HepG2 (cell line): ENCODE measurements around the gene SECTM1. TPM values are rescaled to one million over a fixed set of nuclear protein-coding genes. Genes with fewer than 3 reads are reported as not detected.

ENCODE experiments used
- ATAC-seq: fragments of 200-7000 bp; cut with Tn5 transposase; 3 replicates; pipeline ENCODE4 v1.9.1; 2020; ENCODE audit warnings: mild to moderate bottlenecking, moderate library complexity
- BruUV-seq: library from RNA; stranded (reverse); fragments of 400-500 nt; replicated peaks from 2 replicates; lab custom pipeline; 2021; lab: Mats Ljungman, UMichigan
- CTCF ChIA-PET: fragments of 300-600 bp; formaldehyde crosslinking; extraction: SDS; loops from one replicate; lab custom pipeline; 2021; ENCODE audit warnings: low total read pairs, inconsistent platforms, low intra/inter-chr PET ratio; lab: Yijun Ruan, JAX
- POLR2A ChIA-PET: fragments of 350-600 bp; sonication (Branson Sonifier 250); formaldehyde crosslinking; loops from one replicate; lab custom pipeline; 2020; ENCODE audit warnings: antibody characterized with exemption, inconsistent platforms; lab: Yijun Ruan, JAX
- DNase-seq: peaks from one replicate; pipeline ENCODE4 v3.0.0-alpha.2; 2015; ENCODE audit warnings: low spot score
- FAIRE-seq: peaks from 3 replicates; lab custom pipeline; 2011; peaks lifted over from hg19 to GRCh38; lab: Jason Lieb, UNC
- H2AFZ ChIP-seq: one replicate; pipeline ENCODE4 v1.6.1; 2011; ENCODE audit warnings: low read length, inconsistent platforms
- H3K27ac ChIP-seq: fragments of 300-600 bp; 3 replicates; pipeline ENCODE4 v1.8.0; 2011; ENCODE audit warnings: mixed run types, mild to moderate bottlenecking, mixed read lengths, low read length, inconsistent platforms; ENCODE audit not compliant: insufficient read depth; ENCODE audit errors: extremely low read length
- H3K27me3 ChIP-seq, 2 experiments: fragments of 200-600 bp in 1 of 2; 2 replicates in 1 of 2; 3 replicates in 1 of 2; pipeline versions ENCODE4 v1.6.0 to v1.8.0; 2011; ENCODE audit warnings: low read length in 2 of 2, mild to moderate bottlenecking in 2 of 2, moderate library complexity in 2 of 2, inconsistent platforms in 1 of 2; ENCODE audit not compliant: insufficient read depth in 2 of 2, control insufficient read depth in 1 of 2
- H3K36me3 ChIP-seq, 2 experiments: fragments of 200-600 bp in 1 of 2; replicated peaks in 1 of 2; 2 replicates in 1 of 2; 3 replicates in 1 of 2; pipeline versions ENCODE4 v1.5.1 to v1.8.0; 2011; ENCODE audit warnings: low read length in 2 of 2, inconsistent platforms in 1 of 2; ENCODE audit not compliant: insufficient read depth in 2 of 2, control insufficient read depth in 1 of 2
- H3K4me1 ChIP-seq: 2 replicates; pipeline ENCODE4 v1.5.1; 2012; ENCODE audit warnings: low read length, inconsistent platforms; ENCODE audit not compliant: insufficient read depth
- H3K4me2 ChIP-seq: 2 replicates; pipeline ENCODE4 v1.6.0; 2011; ENCODE audit warnings: low read depth, low read length, inconsistent platforms
- H3K4me3 ChIP-seq, 3 experiments: fragments of 200-600 bp in 1 of 3; sonication (generic), shearing (Covaris generic) in 1 of 3; replicated peaks in 1 of 3; 2 replicates each; pipeline ENCODE4 v1.5.1; 2011 to 2016; ENCODE audit warnings: low read length in 3 of 3, inconsistent platforms in 2 of 3, low read depth in 2 of 3, mild to moderate bottlenecking in 2 of 3, control low read depth in 1 of 3, mixed read lengths in 1 of 3; ENCODE audit not compliant: insufficient read depth in 1 of 3
- H3K79me2 ChIP-seq: one replicate; pipeline ENCODE4 v1.6.1; 2011; ENCODE audit warnings: low read length, inconsistent platforms; ENCODE audit not compliant: insufficient read depth
- H3K9ac ChIP-seq: 2 replicates; pipeline ENCODE4 v1.6.0; 2011; ENCODE audit warnings: mild to moderate bottlenecking, low read depth, low read length, inconsistent platforms; ENCODE audit not compliant: insufficient read depth
- H3K9me3 ChIP-seq: 2 replicates; pipeline ENCODE4 v1.5.1; 2012; ENCODE audit warnings: mild to moderate bottlenecking, low read length
- H4K20me1 ChIP-seq: 2 replicates; pipeline ENCODE4 v1.6.0; 2011; ENCODE audit warnings: inconsistent platforms, mild to moderate bottlenecking, low read length, moderate library complexity; ENCODE audit not compliant: insufficient read depth
- ATF5 ChIP-seq: sonication (generic); formaldehyde crosslinking; IDR thresholded peaks from 2 replicates; pipeline ENCODE4 v1.4.0; 2020; ENCODE audit warnings: mild to moderate bottlenecking, low read depth, missing genetic modification reagents
- HNRNPK ChIP-seq: fragments of 200-400 bp; formaldehyde crosslinking; IDR thresholded peaks from 2 replicates; pipeline ENCODE4 v1.6.1; 2018; ENCODE audit warnings: low read length, low read depth, moderate library complexity, mild to moderate bottlenecking; ENCODE audit not compliant: poor library complexity, severe bottlenecking
- ISL2 ChIP-seq: sonication (generic); formaldehyde crosslinking; IDR thresholded peaks from 2 replicates; pipeline ENCODE4 v1.5.0; 2020; ENCODE audit warnings: missing genetic modification reagents
- KLF6 ChIP-seq: IDR thresholded peaks from 2 replicates; pipeline ENCODE4 v1.8.0; 2016; ENCODE audit warnings: missing biosample characterization, missing genetic modification reagents
- MAFF ChIP-seq: IDR thresholded peaks from 2 replicates; pipeline ENCODE4 v1.6.1; 2011; ENCODE audit warnings: low read depth, low read length, improper control_type of control experiment
- MAFK ChIP-seq, 2 experiments: IDR thresholded peaks in 1 of 2; conservative IDR thresholded peaks in 1 of 2; 2 replicates each; pipeline ENCODE4 v1.6.1; 2011; ENCODE audit warnings: improper control_type of control experiment in 2 of 2, low read length in 2 of 2
- MAZ ChIP-seq, 2 experiments: sonication (generic) in 1 of 2; formaldehyde crosslinking in 1 of 2; IDR thresholded peaks; 2 replicates each; pipeline versions ENCODE4 v1.5.0 to v1.6.1; 2012 to 2020; ENCODE audit warnings: low read depth in 2 of 2, mild to moderate bottlenecking in 2 of 2, borderline replicate concordance in 1 of 2, improper control_type of control experiment in 1 of 2, low read length in 1 of 2, missing genetic modification reagents in 1 of 2, moderate library complexity in 1 of 2
- MEF2D ChIP-seq: sonication (generic); formaldehyde crosslinking; IDR thresholded peaks from 2 replicates; pipeline ENCODE4 v1.5.1; 2020; ENCODE audit warnings: mild to moderate bottlenecking, missing genetic modification reagents
- NFKB2 ChIP-seq: sonication (generic); formaldehyde crosslinking; IDR thresholded peaks from 2 replicates; pipeline ENCODE4 v1.4.0; 2020; ENCODE audit warnings: missing genetic modification reagents, borderline replicate concordance
- NR2F6 ChIP-seq, 2 experiments: IDR thresholded peaks; 2 replicates each; pipeline ENCODE4 v1.6.1; 2016; ENCODE audit warnings: antibody characterized with exemption in 1 of 2, mild to moderate bottlenecking in 1 of 2
- PAX8 ChIP-seq: sonication (generic); formaldehyde crosslinking; IDR thresholded peaks from 2 replicates; pipeline ENCODE4 v1.8.0; 2022; ENCODE audit warnings: mild to moderate bottlenecking, missing genetic modification reagents, borderline replicate concordance
- PCBP1 ChIP-seq: fragments of 200-400 bp; formaldehyde crosslinking; IDR thresholded peaks from 2 replicates; pipeline ENCODE4 v1.6.1; 2017; ENCODE audit warnings: mild to moderate bottlenecking, low read depth, low read length, borderline replicate concordance
- PHF5A ChIP-seq: IDR thresholded peaks from one replicate; pipeline ENCODE4 v1.6.1; 2018; ENCODE audit warnings: low read depth, missing genetic modification reagents; ENCODE audit not compliant: unreplicated experiment
- ZFX ChIP-seq: sonication (generic); formaldehyde crosslinking; IDR thresholded peaks from 2 replicates; pipeline ENCODE4 v1.4.0; 2020; ENCODE audit warnings: mild to moderate bottlenecking, low read depth, missing genetic modification reagents, moderate library complexity
- ZNF235 ChIP-seq: sonication (generic); formaldehyde crosslinking; IDR thresholded peaks from 2 replicates; pipeline ENCODE4 v1.8.1; 2023; ENCODE audit warnings: mild to moderate bottlenecking, missing genetic modification reagents, borderline replicate concordance
- ZNF317 ChIP-seq: sonication (generic); formaldehyde crosslinking; IDR thresholded peaks from 2 replicates; pipeline ENCODE4 v1.5.0; 2020; ENCODE audit warnings: mild to moderate bottlenecking, missing genetic modification reagents
- ZNF776 ChIP-seq: sonication (generic); formaldehyde crosslinking; IDR thresholded peaks from 2 replicates; pipeline ENCODE4 v1.4.0; 2020; ENCODE audit warnings: mild to moderate bottlenecking, missing genetic modification reagents
- WGBS: methylation state at CpG from one replicate; pipeline ENCODE4 v1.1.6; 2017; ENCODE audit warnings: low lambda C conversion rate; 5-methylcytosine and 5-hydroxymethylcytosine counted together
- in situ Hi-C: cut with HindIII; loops from 2 replicates; pipeline ENCODE4 v1.10.0; 2017; ENCODE audit warnings: low pct_unique_long_range_greater_than_20kb; ENCODE audit not compliant: extremely low pct_ligation_motif_present
- intact Hi-C: fragments of 100-400 bp; cut with micrococcal nuclease; formaldehyde crosslinking; loops from one replicate; pipeline ENCODE4 v1.10.0; 2022; ENCODE audit not compliant: unreplicated experiment
- polyA plus RNA-seq, 8 experiments: library from polyadenylated mRNA; depleted of rRNA in 3 of 8; stranded (reverse) in 7 of 8; unstranded in 1 of 8; fragments of >200 nt; fragmentation: Illumina TruSeq in 4 of 8; extraction: Trizol in 4 of 8; gene quantifications; 2 replicates each; pipeline versions ENCODE4 v1.2.1 to v1.2.3, GENCODE V29; 2011 to 2016; ENCODE audit warnings: low read depth in 4 of 8, missing spikeins in 1 of 8, mixed read lengths in 1 of 8; ENCODE audit not compliant: insufficient read depth in 1 of 8
- total RNA-seq, 5 experiments: library from RNA; depleted of rRNA; stranded (reverse); fragments of >200 nt; fragmentation: Illumina TruSeq; extraction: Trizol; gene quantifications; 2 replicates each; pipeline ENCODE4 v1.2.3, GENCODE V29; 2016; ENCODE audit warnings: low read depth in 1 of 5
- TF ChIP-seq, protein P1 (sequence below): sonication (generic); formaldehyde crosslinking; IDR thresholded peaks from 2 replicates; pipeline ENCODE4 v1.5.0; 2020; ENCODE audit warnings: missing genetic modification reagents

The SECTM1 gene
- total and polyA plus RNA-seq, 2 of the 13 experiments (the other 11 are each of a cell fraction or from before 2014, with no cell fraction given): 3.5 to 5.3 TPM

DNA sequence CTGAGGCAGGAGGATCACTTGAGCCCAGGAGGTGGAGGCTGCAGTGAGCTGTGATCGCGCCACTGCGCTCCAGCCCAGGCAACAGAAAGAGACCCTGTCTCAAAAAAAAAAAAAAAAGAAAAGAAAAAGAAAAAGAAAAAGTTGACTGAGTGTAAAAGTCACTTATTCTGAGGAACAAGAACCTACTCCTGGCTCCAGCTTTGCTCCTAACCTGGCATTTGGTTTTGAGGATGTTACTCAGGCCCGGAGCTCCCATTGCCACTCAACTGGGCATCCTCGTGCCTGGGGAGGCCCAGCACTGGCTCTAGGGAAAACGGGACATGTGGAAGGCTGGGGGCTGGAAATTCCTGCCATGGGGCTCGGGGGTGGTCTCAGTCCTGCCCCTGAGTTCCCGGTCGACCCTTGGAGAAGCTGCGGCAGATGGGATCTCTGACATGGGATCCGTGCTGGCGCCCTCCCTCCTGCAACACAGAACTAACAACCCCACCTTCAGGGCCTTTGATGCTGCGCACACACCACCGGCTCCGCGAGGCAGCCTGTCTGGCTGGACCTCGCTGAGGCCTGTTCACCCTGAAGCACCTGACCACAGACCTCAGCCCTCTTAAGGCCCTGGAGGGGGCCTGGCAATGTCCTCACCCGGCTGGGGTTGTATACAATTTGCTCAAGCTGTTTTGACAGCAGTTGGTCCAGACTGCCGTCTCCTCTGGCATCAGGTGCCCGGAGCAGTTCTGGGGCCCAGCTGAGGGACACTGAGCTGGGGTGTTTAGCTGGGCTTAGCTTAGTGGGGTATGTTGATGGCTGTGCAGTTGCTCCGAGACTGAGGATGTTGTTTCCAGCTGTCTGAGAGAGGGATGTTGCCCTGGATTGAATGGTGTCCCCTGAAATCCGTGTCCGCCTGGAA, 28.5 kb downstream of the SECTM1 start (continued):
- TF ChIP-seq MEF2D (CRISPR knock-in tag): no peak
- no peak; the same call in 1 of the 2 replicates for TF ChIP-seq KLF6 (CRISPR knock-in tag)
- TF ChIP-seq, all 625 proteins: peak for 119

- CTCF ChIA-PET: no interaction called here
- DNase-seq: no peak
- TF ChIP-seq MAFK (conservative IDR thresholded peaks at IDR 0.05 in 1 of 2, IDR thresholded peaks at IDR 0.05 in 1 of 2; ENCODE audit: low read length in 2 of 2) (no peak), PAX8 (CRISPR knock-in tag) (no peak), MAZ (IDR thresholded peaks at IDR 0.05; ENCODE audit: borderline replicate concordance, low read depth, low read length) (no peak), MAZ (CRISPR knock-in tag; IDR thresholded peaks at IDR 0.05; ENCODE audit: low read depth) (no peak), ZNF776 (peak; percentile 39; the same call in 1 of the 2 replicates), ZNF235 (CRISPR knock-in tag) (0 out of 2 replicates have a peak, but pooled peaks have one; percentile 44), NFKB2 (CRISPR knock-in tag) (no peak), NR2F6 (IDR thresholded peaks at IDR 0.05) (no peak), NR2F6 (CRISPR knock-in tag; IDR thresholded peaks at IDR 0.05) (no peak), ISL2 (CRISPR knock-in tag) (no peak), ZFX (0 out of 2 replicates have a peak, but pooled peaks have one; percentile 1), ZNF317 (0 out of 2 replicates have a peak, but pooled peaks have one; percentile 55), MAFF (no peak), PCBP1 (peak; percentile 97), ATF5 (no peak), HNRNPK (peak; percentile 94), PHF5A (CRISPR knock-in tag) (no peak)
- TF ChIP-seq, protein P1, sequence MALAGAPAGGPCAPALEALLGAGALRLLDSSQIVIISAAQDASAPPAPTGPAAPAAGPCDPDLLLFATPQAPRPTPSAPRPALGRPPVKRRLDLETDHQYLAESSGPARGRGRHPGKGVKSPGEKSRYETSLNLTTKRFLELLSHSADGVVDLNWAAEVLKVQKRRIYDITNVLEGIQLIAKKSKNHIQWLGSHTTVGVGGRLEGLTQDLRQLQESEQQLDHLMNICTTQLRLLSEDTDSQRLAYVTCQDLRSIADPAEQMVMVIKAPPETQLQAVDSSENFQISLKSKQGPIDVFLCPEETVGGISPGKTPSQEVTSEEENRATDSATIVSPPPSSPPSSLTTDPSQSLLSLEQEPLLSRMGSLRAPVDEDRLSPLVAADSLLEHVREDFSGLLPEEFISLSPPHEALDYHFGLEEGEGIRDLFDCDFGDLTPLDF: no peak
Observed at GRCh38 chr17:82303944-82304808, 29.4 kb downstream of the SECTM1 start.

More at GRCh38 chr17:82303944-82304808, 29.4 kb downstream of the SECTM1 start:
- in situ Hi-C loops (no loop called here), intact Hi-C loops (loop anchor here (5.0 kb wide), 1 partner anchor 33 kb away; no protein-coding TSS in a partner anchor)
- H3K27me3 ChIP-seq: no peaks in the 10 kb centered on the region
- 51% methylated on average over 26 of the region's 26 CpGs for WGBS
- no TSS peak for BruUV-seq
- ATAC-seq: peak; percentile 42
- H3K4me2 ChIP-seq: peak overlapping the region; percentile 75
- H3K27ac ChIP-seq: no peak overlapping the region
- H3K4me3 ChIP-seq: peak overlapping the region in 1 of 3 experiments; percentile 59; a peak in 1 of 6 replicates
- H3K9ac ChIP-seq: no peak overlapping the region
- no peaks in the 10 kb centered on the region for H3K79me2 ChIP-seq
- no peaks in the 10 kb centered on the region for H3K36me3 ChIP-seq
- H4K20me1 ChIP-seq: no peaks in the 10 kb centered on the region
- POLR2A ChIA-PET: interaction anchor here (0.6 to 12.8 kb wide), 22 partner anchors 9 to 75 kb away, joined by 3 to 270 read pairs (median 7); partner anchors contain the start of genes CD7, CSNK1D, SECTM1 and SLC16A3
- H3K4me1 ChIP-seq: peaks cover 73% of the 10 kb centered on the region
- H2AFZ ChIP-seq: no peak overlapping the region
- no peak for FAIRE-seq
- no peaks in the 10 kb centered on the region for H3K9me3 ChIP-seq
